Measurements from ENCODE around the gene ZCCHC3.

The ZCCHC3 gene

DNA sequence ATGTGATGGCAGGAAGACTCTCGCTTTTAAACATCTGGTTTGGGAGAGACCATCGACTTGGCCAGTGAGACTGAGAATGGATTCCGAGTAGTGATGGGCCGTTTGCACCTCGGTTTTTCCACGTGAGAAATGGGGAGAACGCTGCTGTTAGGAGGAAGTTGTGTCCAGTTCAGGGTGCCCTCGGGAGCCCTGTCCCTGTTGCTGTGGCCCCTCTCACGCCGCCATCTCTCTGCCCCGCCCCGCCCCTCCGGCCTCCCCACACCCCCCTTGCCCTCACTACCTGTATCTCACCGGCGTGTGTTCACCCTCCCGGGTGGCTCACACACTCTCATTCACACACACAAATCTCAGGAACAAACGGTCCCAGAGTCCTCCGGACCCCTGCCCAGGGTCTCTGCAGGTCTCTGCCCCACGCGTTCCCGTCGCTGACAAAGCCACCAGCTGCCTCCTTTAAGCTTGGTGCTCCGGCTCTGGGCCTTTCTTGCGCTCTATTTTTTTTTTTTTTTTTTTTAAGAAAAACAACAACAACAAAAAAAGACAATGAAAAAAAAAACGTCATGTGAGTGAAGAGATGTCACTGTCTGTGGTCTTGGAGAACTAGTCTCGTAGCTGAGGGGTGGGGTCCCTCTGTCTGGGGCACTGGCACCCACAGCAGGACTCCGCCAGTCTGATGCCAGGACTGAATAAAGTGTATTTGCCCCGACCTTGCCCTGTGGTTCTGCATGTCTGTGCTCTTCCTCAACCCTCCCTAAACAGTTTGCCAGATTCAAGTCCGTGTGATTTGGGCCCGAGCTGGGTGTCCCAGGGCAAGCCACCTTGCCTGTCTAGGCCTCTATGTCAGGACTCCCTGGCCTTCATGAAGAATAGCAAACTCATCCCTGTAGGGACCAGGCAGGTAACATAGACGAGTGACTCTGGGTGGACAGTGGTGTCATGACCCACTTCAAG lies 30.9 kb downstream of the ZCCHC3 start:
- Histone ChIP-seq H4K12ac (ENCODE audit: low read depth, low read length) (no peak overlapping the region), H3K9me3 (ENCODE audit: insufficient read depth, low read depth, low read length) (no peaks in the 10 kb centered on the region), H3K79me1 (ENCODE audit: low read length) (peaks cover 19% of the 10 kb centered on the region), H3K14ac (ENCODE audit: low read length) (no peak overlapping the region), H3K23ac (ENCODE audit: low read length) (no peak overlapping the region), H3K36me3 (ENCODE audit: control insufficient read depth in 1 of 2, insufficient read depth in 2 of 2, low read length in 2 of 2) (peaks cover 0 to 2% of the 10 kb centered on the region in 2 experiments), H3K4me1 (ENCODE audit: control insufficient read depth in 1 of 2, insufficient read depth in 2 of 2, low read length in 2 of 2) (peaks cover 0 to 9% of the 10 kb centered on the region in 2 experiments), H2BK12ac (ENCODE audit: low read length) (no peak overlapping the region), H2BK5ac (ENCODE audit: low read depth, low read length, poor library complexity) (no peak overlapping the region), H3K18ac (ENCODE audit: low read length) (no peak overlapping the region), H3K27me3 (ENCODE audit: insufficient read depth, low read length) (no peaks in the 10 kb centered on the region), H4K8ac (ENCODE audit: low read depth, low read length) (no peak overlapping the region), H3K4me3 (ENCODE audit: low read depth, low read length) (peak overlapping the region; percentile 77), H2AFZ (ENCODE audit: insufficient read depth, low read length, poor library complexity) (no peak overlapping the region), H3K79me2 (ENCODE audit: control insufficient read depth, insufficient read depth, low read length, poor library complexity) (peaks cover 10% of the 10 kb centered on the region), H2AK5ac (ENCODE audit: low read length) (no peak overlapping the region), H4K91ac (ENCODE audit: low read depth, low read length) (no peak overlapping the region), H3K4me2 (ENCODE audit: low read length) (peak overlapping the region; percentile 82), H3K9ac (ENCODE audit: low read length) (peak overlapping the region; percentile 36), H3K27ac (ENCODE audit: low read depth, low read length) (no peak overlapping the region), H2BK120ac (ENCODE audit: insufficient read depth, low read length, poor library complexity) (no peak overlapping the region), H3K4ac (ENCODE audit: low read depth, low read length) (no peak overlapping the region)
- no peak for DNase-seq
- WGBS (ENCODE audit: extremely low coverage, insufficient coverage, insufficient read length), result no CpG with 5 or more reads among the region's 31 CpGs

DNA sequence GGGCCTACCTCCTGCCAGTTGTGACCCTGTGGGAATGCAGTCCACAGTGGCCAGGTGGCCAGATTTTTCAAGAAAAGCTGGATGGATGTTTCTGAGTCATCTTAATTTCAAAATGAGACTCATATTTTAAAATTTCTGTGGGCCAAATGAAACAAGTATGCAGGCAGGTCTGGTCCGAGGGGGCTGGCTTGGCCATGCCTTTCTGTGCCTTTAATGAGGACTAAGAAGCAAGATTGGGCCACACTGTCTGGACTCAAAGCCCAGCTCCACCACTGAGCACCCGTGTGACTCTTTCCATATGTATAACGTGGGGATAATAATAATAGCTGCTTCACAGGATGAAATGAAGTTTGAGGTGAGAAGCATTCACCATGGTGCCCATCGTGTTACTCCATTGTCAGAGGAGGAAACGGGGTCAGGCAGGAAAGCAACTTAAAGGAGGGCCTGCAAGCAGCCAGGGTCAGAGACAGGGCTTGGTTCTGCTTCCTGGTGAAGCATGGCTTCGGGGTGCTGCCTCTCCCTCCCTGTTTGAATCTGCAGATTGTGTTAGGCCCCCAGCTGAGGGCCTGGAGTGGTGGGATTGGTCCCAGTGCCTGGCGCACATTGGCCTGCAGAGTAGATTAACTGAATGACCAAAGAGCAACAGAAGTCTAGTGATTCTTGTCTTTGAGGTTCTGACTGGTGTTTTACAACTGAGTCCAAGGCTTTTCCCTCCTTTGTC lies 31.8 kb downstream of the ZCCHC3 start:
- peaks cover 0 to 6% of the 10 kb centered on the region in 2 experiments for H3K4me1 ChIP-seq (ENCODE audit: control insufficient read depth in 1 of 2, insufficient read depth in 2 of 2, low read length in 2 of 2)

DNA sequence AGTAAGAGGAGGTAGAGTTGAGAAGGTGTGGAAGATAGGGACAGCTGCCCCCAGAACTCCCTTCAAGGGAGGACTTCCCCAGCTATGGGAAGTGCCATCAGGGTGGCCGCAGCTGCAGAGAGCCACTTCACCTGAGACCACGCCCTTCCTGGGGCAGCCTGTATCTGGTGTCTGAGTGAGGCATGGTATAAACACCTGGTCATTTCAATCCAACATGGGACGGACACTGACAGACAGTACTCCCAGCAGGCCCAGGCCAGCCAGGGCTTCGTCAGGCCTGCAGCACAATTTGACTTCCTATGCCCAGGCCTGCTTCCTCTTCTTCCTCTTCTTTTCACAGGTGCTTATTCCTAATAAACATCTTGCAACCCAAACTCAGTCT lies 32.5 kb downstream of the ZCCHC3 start:
- H3K4ac ChIP-seq (ENCODE audit: low read depth, low read length), result no peak overlapping the region
- peaks cover 0 to 2% of the 10 kb centered on the region in 2 experiments for H3K36me3 ChIP-seq (ENCODE audit: control insufficient read depth in 1 of 2, insufficient read depth in 2 of 2, low read length in 2 of 2)
- no peak overlapping the region for H4K12ac ChIP-seq (ENCODE audit: low read depth, low read length)
- no peak overlapping the region for H3K4me3 ChIP-seq (ENCODE audit: low read depth, low read length)
- H3K27ac ChIP-seq (ENCODE audit: low read depth, low read length), result no peak overlapping the region
- peaks cover 10% of the 10 kb centered on the region for H3K79me2 ChIP-seq (ENCODE audit: control insufficient read depth, insufficient read depth, low read length, poor library complexity)
- H2BK5ac ChIP-seq (ENCODE audit: low read depth, low read length, poor library complexity), result no peak overlapping the region
- no peaks in the 10 kb centered on the region for H3K27me3 ChIP-seq (ENCODE audit: insufficient read depth, low read length)
- no peak overlapping the region for H2AFZ ChIP-seq (ENCODE audit: insufficient read depth, low read length, poor library complexity)
- no peak overlapping the region for H2BK120ac ChIP-seq (ENCODE audit: insufficient read depth, low read length, poor library complexity)
- WGBS (ENCODE audit: extremely low coverage, insufficient coverage, insufficient read length), result no CpG with 5 or more reads among the region's 4 CpGs
- no peak for DNase-seq
- no peak overlapping the region for H3K4me2 ChIP-seq (ENCODE audit: low read length)
- H3K23ac ChIP-seq (ENCODE audit: low read length), result no peak overlapping the region
- H4K91ac ChIP-seq (ENCODE audit: low read depth, low read length), result no peak overlapping the region
- H4K8ac ChIP-seq (ENCODE audit: low read depth, low read length), result no peak overlapping the region
- H3K9ac ChIP-seq (ENCODE audit: low read length), result no peak overlapping the region
- H2BK12ac ChIP-seq (ENCODE audit: low read length), result no peak overlapping the region
- H3K18ac ChIP-seq (ENCODE audit: low read length), result no peak overlapping the region
- H3K14ac ChIP-seq (ENCODE audit: low read length), result no peak overlapping the region
- peaks cover 0 to 4% of the 10 kb centered on the region in 2 experiments for H3K4me1 ChIP-seq (ENCODE audit: control insufficient read depth in 1 of 2, insufficient read depth in 2 of 2, low read length in 2 of 2)
- H3K9me3 ChIP-seq (ENCODE audit: insufficient read depth, low read depth, low read length), result no peaks in the 10 kb centered on the region
- H3K79me1 ChIP-seq (ENCODE audit: low read length), result peaks cover 17% of the 10 kb centered on the region
- H2AK5ac ChIP-seq (ENCODE audit: low read length), result no peak overlapping the region

More for the DNA sequence above, 31.8 kb downstream of the ZCCHC3 start:
- Histone ChIP-seq H4K12ac (ENCODE audit: low read depth, low read length) (no peak overlapping the region), H3K27ac (ENCODE audit: low read depth, low read length) (no peak overlapping the region), H4K91ac (ENCODE audit: low read depth, low read length) (no peak overlapping the region), H3K27me3 (ENCODE audit: insufficient read depth, low read length) (no peaks in the 10 kb centered on the region), H3K79me1 (ENCODE audit: low read length) (peaks cover 19% of the 10 kb centered on the region), H3K18ac (ENCODE audit: low read length) (no peak overlapping the region), H3K4ac (ENCODE audit: low read depth, low read length) (no peak overlapping the region), H3K4me3 (ENCODE audit: low read depth, low read length) (no peak overlapping the region), H3K9ac (ENCODE audit: low read length) (peak overlapping the region; percentile 36), H2BK5ac (ENCODE audit: low read depth, low read length, poor library complexity) (no peak overlapping the region), H3K4me2 (ENCODE audit: low read length) (no peak overlapping the region), H3K79me2 (ENCODE audit: control insufficient read depth, insufficient read depth, low read length, poor library complexity) (peaks cover 10% of the 10 kb centered on the region), H2AFZ (ENCODE audit: insufficient read depth, low read length, poor library complexity) (no peak overlapping the region), H4K8ac (ENCODE audit: low read depth, low read length) (no peak overlapping the region), H3K23ac (ENCODE audit: low read length) (no peak overlapping the region), H3K9me3 (ENCODE audit: insufficient read depth, low read depth, low read length) (no peaks in the 10 kb centered on the region), H2AK5ac (ENCODE audit: low read length) (no peak overlapping the region), H2BK120ac (ENCODE audit: insufficient read depth, low read length, poor library complexity) (no peak overlapping the region), H3K14ac (ENCODE audit: low read length) (no peak overlapping the region), H2BK12ac (ENCODE audit: low read length) (no peak overlapping the region), H3K36me3 (ENCODE audit: control insufficient read depth in 1 of 2, insufficient read depth in 2 of 2, low read length in 2 of 2) (peaks cover 0 to 2% of the 10 kb centered on the region in 2 experiments)
- DNase-seq, result no peak
- no CpG with 5 or more reads among the region's 7 CpGs for WGBS (ENCODE audit: extremely low coverage, insufficient coverage, insufficient read length)

DNA sequence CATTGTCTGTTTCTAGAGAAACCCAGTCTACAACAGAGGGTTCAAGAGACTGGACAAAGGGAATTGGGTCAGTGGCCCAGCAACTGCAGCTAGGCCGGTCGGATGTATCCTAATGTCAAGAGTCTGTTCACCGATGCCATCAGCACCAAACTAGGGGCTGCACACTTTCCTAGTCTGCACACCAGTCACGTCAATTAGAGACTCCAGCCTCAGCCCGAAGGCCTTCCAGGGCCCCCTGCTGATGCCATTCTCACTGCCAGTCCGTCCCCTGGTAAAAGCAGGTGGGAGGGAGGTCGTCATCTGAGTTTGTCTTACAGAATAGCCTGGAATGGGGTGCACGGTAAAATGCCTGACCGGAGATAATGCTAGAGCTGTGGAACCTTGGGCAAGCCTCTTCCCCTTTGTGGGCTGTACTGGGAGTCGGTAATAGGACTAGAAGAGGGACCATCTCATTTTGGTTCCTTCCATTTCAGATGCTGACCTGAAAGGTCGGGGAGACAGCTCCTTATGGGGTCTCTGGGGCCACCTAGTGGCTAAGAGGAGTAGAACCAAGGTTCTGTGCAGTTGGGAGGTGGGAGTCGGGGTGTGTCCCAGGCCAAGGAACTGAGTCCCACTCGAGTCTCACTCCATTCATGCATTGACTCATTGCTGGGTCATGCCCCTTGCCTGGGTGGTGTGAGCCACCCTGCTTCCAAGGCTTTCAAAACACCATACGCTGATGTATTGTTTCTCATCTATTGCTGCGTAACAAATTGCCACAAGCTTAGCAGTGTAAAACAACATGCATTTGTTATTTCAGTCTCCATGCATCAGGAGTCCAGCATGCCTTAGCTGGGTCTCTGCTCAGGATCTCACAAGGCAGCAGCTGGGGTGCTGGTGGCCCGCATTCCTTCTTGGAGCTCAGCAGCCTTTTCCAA lies 33.1 kb downstream of the ZCCHC3 start:
- peaks cover 10% of the 10 kb centered on the region for H3K79me2 ChIP-seq (ENCODE audit: control insufficient read depth, insufficient read depth, low read length, poor library complexity)
- no peak overlapping the region for H2AFZ ChIP-seq (ENCODE audit: insufficient read depth, low read length, poor library complexity)
- H4K91ac ChIP-seq (ENCODE audit: low read depth, low read length), result no peak overlapping the region
- H2AK5ac ChIP-seq (ENCODE audit: low read length), result no peak overlapping the region
- H3K27me3 ChIP-seq (ENCODE audit: insufficient read depth, low read length), result no peaks in the 10 kb centered on the region
- no peak overlapping the region for H4K12ac ChIP-seq (ENCODE audit: low read depth, low read length)
- no CpG with 5 or more reads among the region's 16 CpGs for WGBS (ENCODE audit: extremely low coverage, insufficient coverage, insufficient read length)
- H3K4me2 ChIP-seq (ENCODE audit: low read length), result no peak overlapping the region
- no peak overlapping the region for H3K23ac ChIP-seq (ENCODE audit: low read length)
- H2BK5ac ChIP-seq (ENCODE audit: low read depth, low read length, poor library complexity), result no peak overlapping the region
- H3K9me3 ChIP-seq (ENCODE audit: insufficient read depth, low read depth, low read length), result no peaks in the 10 kb centered on the region
- H3K4ac ChIP-seq (ENCODE audit: low read depth, low read length), result no peak overlapping the region
- H3K4me1 ChIP-seq (ENCODE audit: control insufficient read depth in 1 of 2, insufficient read depth in 2 of 2, low read length in 2 of 2), result peaks cover 0 to 4% of the 10 kb centered on the region in 2 experiments
- peak; percentile 48 to 64 for DNase-seq
- H4K8ac ChIP-seq (ENCODE audit: low read depth, low read length), result no peak overlapping the region
- peaks cover 14% of the 10 kb centered on the region for H3K79me1 ChIP-seq (ENCODE audit: low read length)
- no peak overlapping the region for H3K9ac ChIP-seq (ENCODE audit: low read length)
- no peak overlapping the region for H3K27ac ChIP-seq (ENCODE audit: low read depth, low read length)
- H3K18ac ChIP-seq (ENCODE audit: low read length), result no peak overlapping the region
- no peak overlapping the region for H2BK120ac ChIP-seq (ENCODE audit: insufficient read depth, low read length, poor library complexity)
- no peak overlapping the region for H2BK12ac ChIP-seq (ENCODE audit: low read length)
- H3K4me3 ChIP-seq (ENCODE audit: low read depth, low read length), result no peak overlapping the region
- H3K14ac ChIP-seq (ENCODE audit: low read length), result no peak overlapping the region
- H3K36me3 ChIP-seq (ENCODE audit: control insufficient read depth in 1 of 2, insufficient read depth in 2 of 2, low read length in 2 of 2), result peaks cover 0 to 2% of the 10 kb centered on the region in 2 experiments

Measured in trophoblast cell (in vitro differentiated cells and primary cell).